PFSK-1 (cell line): ENCODE data around the gene POP4.

Experiments used
- FOXP2 ChIP-seq: optimal IDR thresholded peaks from 2 replicates; pipeline ENCODE3; 2011; ENCODE audit warnings: borderline replicate concordance, control low read depth, inconsistent platforms; ENCODE audit not compliant: insufficient read depth; ENCODE audit errors: extremely low read length, extremely low read depth
- POLR2AphosphoS5 ChIP-seq: IDR thresholded peaks from 2 replicates; pipeline ENCODE4 v1.6.1; 2012; ENCODE audit warnings: low read depth, mild to moderate bottlenecking, control low read depth, low read length, moderate library complexity
- REST ChIP-seq, 2 experiments: IDR thresholded peaks; 2 replicates each; pipeline versions ENCODE4 v1.6.1 to v1.8.0; 2011 to 2012; ENCODE audit warnings: low read depth in 2 of 2, low read length in 2 of 2, control low read depth in 1 of 2, inconsistent platforms in 1 of 2, mild to moderate bottlenecking in 1 of 2, moderate library complexity in 1 of 2; ENCODE audit not compliant: insufficient read depth in 1 of 2
- SIN3A ChIP-seq: IDR thresholded peaks from 2 replicates; pipeline ENCODE4 v1.6.1; 2012; ENCODE audit warnings: mild to moderate bottlenecking, low read length, moderate library complexity, borderline replicate concordance; ENCODE audit not compliant: insufficient read depth
- TAF1 ChIP-seq: IDR thresholded peaks from 2 replicates; pipeline ENCODE4 v1.6.1; 2012; ENCODE audit warnings: low read length, control low read depth, borderline replicate concordance; ENCODE audit not compliant: insufficient read depth

DNA sequence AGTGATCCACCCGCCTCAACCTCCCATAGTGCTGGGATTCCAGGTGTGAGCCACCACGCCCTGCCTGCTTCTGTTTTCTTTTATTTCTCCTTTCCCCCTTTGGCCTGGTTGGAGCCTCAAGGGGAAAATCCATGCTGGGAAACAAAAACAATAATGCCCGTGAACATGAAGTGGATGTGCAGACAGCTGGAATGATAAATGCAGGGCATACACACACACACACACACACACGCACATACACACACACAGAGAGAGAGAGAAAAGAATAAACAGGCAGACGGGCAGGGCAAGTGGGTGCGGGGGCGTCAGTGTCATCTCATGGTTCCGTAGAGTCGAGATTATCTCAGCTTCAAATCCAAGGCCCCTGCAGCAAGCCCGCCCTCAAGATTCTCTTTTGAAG, 54.8 kb downstream of the POP4 start:
- TF ChIP-seq POLR2AphosphoS5: no peak
- TF ChIP-seq REST (IDR thresholded peaks at IDR 0.05; ENCODE audit: insufficient read depth in 1 of 2, low read depth in 2 of 2, low read length in 2 of 2): no peak
- no peak for TF ChIP-seq TAF1
- no peak for TF ChIP-seq SIN3A
- TF ChIP-seq FOXP2: no peak
